GM11168 (cell line): ENCODE measurements around the gene GPR152.
"Not testable (repeated sequence)": the region's sequence is repeated elsewhere in the genome, so short reads cannot be mapped to it uniquely, and the experiment has no call there.

Experiments
- in situ Hi-C: fragments of 300-500 bp; cut with MboI; formaldehyde crosslinking; loops from one replicate; pipeline ENCODE4 v1.12.0; 2022; ENCODE audit warnings: low sequenced_read_pairs; ENCODE audit not compliant: unreplicated experiment

The GPR152 gene

DNA sequence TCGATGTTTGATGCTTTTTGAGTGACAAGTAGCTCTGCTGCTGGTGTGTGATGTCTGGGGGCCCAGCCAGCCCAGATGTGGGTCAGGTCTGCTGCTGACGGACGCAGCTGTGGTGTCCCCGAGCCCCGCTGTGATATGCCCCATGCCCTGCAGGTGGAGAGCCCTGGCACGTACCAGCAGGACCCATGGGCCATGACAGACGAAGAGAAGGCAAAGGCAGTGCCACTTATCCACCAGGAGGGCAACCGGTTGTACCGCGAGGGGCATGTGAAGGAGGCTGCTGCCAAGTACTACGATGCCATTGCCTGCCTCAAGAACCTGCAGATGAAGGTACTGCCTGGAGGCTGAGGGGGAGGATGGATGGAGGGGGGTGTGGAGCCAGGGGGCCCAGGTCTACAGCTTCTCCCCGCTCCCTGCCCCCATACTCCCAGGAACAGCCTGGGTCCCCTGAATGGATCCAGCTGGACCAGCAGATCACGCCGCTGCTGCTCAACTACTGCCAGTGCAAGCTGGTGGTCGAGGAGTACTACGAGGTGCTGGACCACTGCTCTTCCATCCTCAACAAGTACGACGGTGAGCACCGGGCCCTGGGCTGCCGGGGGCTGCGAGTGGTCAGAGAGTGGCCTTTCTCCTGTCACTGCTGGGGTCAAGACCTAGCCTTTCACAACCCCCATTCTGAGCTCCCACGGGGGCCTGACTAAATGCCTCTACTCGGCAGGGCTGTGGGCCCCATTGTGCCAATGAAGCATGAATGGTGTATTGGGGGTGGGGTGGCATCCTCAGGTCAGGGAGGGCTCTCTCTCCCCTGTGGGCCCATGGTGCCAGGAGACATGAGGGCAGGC is 37.6 kb upstream of the GPR152 start:
- in situ Hi-C loops, result no loop called here

DNA sequence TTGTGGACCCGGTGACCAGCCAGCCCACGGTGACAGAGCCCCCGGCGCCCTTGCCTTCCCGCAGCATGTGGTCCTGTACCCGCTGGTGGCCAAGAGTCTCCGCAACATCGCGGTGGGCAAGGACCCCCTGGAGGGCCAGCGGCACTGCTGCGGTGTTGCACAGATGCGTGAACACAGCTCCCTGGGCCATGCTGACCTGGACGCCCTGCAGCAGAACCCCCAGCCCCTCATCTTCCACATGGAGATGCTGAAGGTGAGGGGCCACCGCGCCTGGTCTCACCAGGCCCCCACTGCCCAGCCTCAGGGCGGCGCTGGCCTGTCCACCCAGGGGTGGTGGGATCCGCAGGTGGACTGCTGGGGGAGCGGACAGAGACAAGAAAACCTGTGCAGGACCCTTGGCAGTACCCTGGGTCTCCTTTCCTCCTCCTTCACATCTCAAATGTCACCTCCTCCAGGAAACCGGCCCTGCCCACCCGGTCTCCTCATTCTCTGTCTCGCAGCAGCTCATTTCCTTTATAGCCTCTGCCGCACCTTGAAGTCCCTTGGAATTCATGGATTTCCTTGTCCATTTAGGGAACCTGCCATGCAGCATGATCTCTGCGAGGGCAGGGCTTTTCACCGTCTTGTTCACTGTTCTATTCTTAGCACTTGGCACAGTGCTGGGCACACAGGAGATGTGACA is 36.8 kb upstream of the GPR152 start:
- in situ Hi-C loops, result no loop called here

DNA sequence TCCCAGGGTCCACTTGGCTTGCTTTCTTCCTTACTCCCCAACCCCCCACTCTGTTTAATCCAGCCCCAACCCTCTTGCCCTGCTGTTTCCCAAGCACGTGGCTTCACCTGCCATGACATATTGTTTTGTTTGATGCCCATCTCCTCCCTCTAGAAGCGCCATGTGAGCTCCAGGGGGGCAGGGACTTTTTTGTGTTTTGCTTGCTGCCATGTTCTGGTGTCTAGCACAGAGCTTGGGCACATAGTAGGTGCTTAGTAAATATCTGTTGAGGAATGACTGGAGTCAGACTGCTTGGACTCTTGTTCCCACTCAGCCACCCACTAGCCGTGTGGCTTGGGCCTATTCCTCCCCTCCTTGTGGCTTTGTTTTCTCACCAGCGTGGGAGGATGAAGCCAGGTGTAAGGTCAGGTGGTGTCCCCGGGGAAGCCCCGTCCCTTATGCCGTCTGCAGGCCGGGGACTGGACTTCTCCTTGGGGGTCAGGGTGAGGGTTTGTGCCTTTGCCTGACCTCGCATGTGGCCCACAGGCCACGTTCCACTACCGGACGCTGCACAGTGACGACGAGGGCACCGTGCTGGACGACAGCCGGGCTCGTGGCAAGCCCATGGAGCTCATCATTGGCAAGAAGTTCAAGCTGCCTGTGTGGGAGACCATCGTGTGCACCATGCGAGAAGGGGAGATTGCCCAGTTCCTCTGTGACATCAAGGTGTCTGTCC is 34.1 kb upstream of the GPR152 start:
- in situ Hi-C loops, result no loop called here

DNA sequence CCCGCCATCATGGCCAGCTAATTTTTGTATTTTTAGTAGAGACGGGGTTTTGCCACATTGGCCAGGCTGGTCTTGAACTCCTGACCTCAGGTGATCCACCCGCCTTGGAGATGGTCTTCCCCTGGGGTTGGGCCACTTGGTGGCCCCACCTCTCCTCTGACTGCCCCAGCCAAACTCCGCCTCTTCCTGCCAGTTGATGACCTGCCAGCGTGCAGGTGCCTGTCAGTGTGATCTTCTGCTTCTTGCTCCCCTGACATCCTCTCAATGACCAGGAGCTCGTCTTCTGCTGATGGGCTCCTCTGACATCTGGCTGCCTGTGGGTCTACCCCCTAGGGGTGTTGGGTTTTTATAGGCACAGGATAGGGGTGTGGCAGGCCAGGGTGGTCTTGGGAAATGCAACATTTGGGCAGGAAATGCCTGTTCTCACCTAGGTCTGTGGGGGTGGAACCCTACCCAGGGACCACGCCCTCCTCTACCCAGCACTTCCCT is 33.4 kb upstream of the GPR152 start:
- in situ Hi-C loops, result not testable (repeated sequence)

DNA sequence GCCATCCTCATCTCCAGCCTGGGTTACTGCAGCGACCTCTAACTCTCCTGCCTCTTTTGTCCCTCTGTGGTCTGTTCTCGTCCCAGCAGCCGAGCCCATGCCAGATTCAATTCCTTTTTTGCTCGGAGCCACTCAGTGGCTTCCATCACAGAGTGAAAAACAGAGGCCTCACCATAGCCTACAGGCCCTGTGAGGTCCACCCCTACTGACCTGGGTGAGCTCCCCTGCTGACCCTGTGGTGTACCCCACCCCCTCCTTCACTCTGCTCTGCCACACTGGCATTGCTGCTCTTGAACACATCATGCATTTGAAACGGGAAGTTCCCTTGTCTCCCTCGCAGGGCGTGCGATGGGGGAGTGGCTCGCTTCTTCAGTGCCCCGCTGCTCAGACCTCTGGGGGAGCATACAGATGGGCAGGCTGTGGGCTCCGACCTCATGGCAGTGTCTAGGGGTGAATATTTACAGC is 32.4 kb upstream of the GPR152 start:
- in situ Hi-C loops, result no loop called here

DNA sequence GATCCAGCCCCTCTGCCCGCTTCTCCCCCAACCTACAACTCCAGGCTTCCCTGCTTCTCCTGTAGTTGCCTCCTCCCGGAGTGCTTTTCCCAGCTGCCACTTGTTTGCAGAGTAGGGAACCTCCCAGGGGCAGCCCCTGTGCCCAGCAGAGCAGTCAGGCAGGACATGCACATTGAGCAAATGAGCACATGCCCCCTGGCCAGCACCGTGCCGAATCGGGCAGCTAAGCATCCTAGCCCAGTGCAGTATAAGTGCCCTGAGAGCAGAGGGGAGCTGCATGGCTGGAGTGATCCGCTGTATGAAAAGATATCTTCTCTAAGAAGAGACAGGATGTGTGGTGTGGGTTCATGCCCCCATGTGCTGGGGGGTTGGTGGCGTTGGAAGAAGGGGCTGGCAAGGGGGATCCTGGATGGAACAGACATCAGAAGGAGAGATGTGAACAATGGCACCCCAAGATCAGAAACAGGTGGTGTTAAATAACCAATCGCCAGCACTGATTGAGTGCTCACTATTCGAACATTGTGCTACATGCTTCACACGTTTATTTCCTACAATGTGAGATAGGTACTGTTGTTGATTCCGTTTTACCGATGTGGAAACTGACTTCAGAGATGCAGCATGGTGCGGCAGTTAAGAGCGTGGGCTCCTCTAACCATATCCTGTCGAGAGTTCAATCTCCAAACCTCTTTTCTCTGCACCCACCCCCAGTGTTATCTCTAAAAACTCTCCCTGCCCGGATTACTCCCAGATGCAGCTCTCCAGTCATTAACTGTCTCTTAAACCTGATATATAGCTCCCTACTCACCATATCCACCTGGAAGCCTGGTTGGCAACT is 31.5 kb upstream of the GPR152 start:
- in situ Hi-C loops, result no loop called here

DNA sequence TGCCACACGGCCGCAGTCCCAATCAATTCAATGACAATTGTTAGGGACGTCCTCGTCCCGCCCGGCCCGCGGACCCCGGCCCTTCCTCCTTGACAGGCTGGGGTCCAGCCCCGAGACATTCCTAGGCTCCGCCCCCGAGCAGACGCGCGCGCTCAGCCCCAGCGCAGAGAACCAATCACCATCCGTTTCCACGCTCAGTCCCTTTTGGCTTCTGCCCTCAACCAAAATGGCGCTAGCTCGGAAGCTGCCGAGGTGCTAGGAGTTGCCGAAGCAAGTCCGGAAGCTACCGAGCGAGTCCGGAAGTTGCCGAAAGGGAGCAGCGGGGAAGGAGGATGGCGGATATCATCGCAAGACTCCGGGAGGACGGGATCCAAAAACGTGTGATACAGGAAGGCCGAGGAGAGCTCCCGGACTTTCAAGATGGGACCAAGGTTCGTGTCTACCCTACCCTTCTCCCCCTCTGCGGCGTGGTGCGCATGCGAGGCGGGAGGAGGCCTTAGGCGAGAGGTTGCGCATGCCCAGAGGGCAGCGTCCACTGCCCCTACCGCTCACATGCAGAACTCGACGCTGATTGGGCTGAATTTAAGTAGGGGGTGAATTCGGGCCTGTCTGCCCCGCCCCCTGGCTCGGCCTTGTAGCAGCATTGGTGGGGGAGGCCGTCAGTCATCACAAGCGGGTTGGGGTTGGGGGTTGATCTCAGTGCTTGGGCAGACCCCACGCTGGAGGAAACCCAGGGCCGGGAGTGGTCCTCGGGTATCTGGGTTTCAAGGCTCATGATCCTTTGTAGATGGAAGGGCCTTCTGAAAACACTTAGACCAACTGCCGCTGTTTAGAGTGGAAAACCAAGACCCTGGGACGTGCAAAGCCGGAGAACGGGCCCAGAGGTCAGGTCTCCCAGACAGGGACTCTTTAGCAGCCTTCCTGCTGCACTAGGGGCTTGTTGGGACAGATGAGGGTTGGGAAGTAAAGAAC is 30.6 kb upstream of the GPR152 start, which contains the start of gene AIP:
Gene AIP, plus strand, starts transcription at position 200 of the 972 bp plus-strand sequence. Its CDS starts 133 bp downstream, at position 333.
- in situ Hi-C loops, result no loop called here

DNA sequence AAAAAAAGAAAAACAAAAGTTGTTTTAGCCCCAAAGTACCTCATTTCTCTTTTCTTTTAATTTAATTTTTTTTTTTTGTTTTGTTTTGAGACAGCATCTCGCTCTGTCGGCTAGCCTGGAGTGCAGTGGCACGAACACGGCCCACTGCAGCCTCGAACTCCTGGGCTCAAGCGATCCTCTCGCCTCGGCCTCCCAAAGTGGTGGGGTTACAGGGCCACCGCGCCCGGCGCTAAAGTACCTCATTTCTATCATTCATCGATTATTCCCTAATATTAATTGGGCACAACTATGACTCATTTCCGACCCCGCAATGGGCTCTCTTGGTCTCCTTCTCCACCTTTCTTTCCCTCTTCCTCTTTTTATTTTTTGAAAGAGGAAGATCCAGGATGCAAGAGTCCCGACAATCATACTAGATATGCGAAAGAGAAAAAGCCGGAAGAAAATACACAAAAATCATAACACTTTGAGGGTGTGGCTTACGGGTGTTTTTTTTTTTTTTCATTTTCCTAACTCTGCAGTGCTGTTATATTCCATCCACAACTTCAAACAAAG is 29.8 kb upstream of the GPR152 start:
- in situ Hi-C loops, result no loop called here

DNA sequence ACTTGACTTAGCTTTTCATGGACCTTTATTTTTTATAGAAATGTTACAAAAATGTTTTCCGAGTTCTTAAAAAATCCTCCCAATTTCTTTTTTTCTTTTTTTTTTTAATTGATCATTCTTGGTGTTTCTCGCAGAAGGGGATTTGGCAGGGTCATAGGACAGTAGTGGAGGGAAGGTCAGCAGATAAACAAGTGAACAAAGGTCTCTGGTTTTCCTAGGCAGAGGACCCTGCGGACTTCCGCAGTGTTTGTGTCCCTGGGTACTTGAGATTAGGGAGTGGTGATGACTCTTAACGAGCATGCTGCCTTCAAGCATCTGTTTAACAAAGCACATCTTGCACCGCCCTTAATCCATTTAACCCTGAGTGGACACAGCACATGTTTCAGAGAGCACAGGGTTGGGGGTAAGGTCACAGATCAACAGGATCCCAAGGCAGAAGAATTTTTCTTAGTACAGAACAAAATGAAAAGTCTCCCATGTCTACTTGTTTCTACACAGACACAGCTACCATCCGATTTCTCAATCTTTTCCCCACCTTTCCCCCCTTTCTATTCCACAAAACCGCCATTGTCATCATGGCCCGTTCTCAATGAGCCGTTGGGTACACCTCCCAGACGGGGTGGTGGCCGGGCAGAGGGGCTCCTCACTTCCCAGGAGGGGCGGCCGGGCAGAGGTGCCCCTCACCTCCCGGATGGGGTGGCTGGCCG is 25.0 kb upstream of the GPR152 start:
- in situ Hi-C loops, result not testable (repeated sequence)

DNA sequence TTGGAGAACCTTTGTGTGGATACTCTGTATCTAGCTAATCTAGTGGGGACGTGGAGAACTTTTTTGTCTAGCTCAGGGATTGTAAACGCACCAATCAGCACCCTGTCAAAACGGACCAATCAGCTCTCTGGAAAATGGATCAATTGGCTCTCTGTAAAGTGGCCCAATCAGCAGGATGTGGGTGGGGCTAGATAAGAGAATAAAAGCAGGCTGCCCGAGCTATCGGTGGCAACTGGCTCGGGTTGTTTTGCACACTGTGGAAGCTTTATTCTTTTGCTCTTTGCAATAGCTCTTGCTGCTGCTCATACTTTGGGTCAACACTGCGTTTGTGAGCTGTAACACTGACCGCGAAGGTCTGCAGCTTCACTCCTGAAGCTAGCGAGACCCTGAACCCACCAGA is 24.2 kb upstream of the GPR152 start:
- in situ Hi-C loops, result not testable (repeated sequence)

DNA sequence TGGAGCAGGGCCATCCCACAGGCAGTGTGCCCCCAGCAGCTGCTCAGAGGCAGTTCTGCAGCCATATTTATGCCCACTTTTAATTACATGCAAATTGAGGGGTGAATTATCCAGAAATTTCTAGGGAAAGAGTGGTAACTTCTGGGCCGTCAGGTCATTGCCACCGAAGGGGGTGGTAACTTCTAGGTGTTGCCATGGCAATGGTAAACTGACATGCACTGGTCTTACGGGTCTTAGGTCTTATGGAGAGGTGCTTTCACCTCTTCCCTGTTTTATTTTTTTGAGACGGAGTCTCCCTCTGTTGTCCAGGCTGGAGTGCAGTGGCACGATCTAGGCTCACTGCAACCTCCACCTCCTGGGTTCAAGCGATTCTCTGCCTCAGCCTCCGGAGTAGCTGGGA is 20.4 kb upstream of the GPR152 start:
- in situ Hi-C loops, result no loop called here

DNA sequence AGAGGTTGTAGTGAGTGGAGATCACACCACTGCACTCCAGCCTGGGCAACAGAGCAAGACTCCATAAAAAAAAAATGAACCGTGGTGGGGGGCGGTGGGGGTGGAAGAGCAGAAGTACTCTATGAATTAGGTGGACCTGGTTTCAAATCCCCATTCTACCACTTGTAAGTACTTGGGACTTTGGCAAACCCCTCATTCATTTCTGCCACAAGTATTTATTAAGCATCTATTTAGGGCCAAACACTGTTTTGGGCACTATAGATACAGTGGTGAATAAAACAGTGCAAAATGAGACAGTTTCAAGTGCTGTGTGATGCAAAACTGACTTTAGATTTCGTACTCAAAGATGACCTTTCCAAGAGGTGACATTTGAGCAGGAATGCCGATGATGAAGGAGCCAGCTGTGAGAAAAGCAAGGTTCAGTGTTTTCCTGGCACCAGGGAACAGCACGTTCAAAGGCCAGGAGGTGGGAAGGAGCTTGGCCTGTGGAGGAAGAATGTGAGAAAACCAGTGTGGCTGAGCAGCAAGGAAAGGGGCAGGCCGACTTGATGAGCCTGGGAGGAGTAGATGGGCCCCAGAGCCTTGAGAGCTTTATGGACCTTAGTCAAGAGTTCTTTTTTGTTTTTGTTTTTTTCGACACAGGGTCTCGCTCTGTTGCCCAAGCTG is 17.9 kb upstream of the GPR152 start:
- in situ Hi-C loops, result no loop called here

DNA sequence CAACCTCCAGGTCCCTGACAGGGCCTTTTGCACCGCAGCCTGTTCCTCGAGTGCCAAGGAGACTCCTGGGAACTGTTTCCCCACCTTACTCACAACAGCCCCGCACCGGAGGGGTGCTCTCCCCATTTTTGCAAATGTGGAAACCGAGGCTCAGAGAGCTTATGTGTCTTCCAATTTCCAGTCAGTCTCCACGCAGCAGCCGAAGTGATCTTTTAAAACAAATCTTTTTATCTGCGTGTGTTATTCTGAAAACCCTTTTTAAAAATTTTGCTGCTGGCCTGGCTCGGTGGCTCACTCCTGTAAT is 16.9 kb upstream of the GPR152 start:
- in situ Hi-C loops, result no loop called here

DNA sequence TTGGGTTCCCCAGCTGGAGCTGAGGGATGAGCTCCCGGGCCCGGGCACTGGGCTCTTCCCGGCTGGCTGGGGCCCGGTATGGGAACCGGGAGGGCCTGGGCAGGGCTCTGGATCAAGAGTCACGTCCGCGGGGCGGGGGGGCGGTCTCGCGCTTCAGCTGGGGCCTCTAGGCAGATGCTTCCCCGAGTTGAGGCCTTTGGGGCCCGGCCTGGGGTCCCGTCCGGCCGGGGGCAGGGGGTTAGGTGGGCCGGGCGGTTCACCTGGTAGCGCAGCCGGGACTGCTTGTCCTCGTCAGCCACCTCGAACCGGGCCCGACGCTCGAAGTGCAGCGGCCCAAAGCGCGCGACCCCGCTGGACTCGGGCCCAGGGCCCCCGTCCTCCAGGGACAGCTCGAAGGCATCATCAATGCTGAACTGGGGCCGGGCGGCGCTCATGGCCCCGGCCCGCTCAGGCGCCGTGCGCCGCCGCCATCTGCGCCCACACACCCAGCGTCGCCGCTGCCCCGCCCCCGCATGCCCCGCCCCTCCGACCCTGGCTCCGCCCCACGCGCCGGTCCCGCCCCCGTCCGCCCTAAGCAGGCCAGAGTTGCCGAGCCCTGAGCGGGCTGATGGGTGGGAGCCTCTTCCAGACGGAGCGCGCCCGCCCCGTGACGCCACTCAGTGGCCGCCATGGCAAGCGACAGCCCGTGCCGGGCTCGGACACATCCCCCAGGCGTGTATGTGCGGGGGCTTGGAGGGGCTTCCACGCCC is 16.4 kb upstream of the GPR152 start, which contains the start of gene TMEM134:
Gene TMEM134, minus strand, starts transcription at position 493 of the 749 bp plus-strand sequence. Its CDS starts 59 bp downstream, at position 434.
- in situ Hi-C loops, result no loop called here

DNA sequence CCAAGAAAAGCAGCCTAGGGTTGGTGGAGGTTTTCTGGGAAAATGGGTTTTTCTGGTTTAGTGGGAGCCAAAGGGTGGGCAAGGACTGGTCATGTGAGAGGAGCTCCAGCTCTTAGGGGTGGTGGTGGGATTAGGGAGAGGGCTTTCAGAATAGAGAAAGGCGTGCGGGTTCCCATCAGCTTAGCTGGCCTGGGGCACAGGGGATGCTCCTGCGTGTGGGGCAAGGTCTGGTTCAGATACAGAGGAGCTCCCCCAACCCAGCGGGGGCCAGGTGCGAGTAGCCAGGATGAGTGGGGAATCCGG is 15.9 kb upstream of the GPR152 start:
- in situ Hi-C loops, result no loop called here

DNA sequence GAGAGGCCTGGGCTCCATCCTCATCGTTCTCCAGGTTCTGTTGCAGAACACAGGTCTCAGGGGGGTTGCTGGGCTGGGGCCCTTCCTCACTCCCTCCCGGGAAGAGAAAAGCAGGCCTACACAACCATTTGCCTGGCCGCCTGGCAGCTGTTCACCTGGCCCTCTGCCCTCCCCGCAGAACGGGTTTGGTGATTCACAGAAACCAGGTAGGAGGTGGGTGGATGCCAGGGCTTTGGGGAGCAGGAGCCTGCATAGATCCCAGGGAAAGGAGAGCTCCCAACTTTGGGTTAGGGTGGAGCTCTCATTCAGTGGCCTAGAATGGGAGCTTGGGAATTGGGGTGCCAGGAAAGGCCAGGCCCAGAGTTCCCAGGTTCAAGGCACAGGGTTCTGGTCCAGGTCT is 15.5 kb upstream of the GPR152 start:
- in situ Hi-C loops, result no loop called here
